ENCODE measurements around the gene BRPF1.

The BRPF1 gene

GRCh38 chr3:9739181-9739580 is 7.6 kb downstream of the BRPF1 start:
- DNase-seq: no peak

- no peak for DNase-seq
Observed at GRCh38 chr3:9742560-9742959, 11.0 kb downstream of the BRPF1 start.

- no peak for DNase-seq
Observed at GRCh38 chr3:9743548-9743947, 12.0 kb downstream of the BRPF1 start.

GRCh38 chr3:9744162-9744561 is 12.6 kb downstream of the BRPF1 start:
- no peak for DNase-seq

GRCh38 chr3:9745521-9745920 is 14.0 kb downstream of the BRPF1 start:
- no peak for DNase-seq

GRCh38 chr3:9746330-9746729 is 14.8 kb downstream of the BRPF1 start:
- DNase-seq: peak; percentile 71

- DNase-seq: no peak
Observed at GRCh38 chr3:9747267-9747666, 15.7 kb downstream of the BRPF1 start.

GRCh38 chr3:9748031-9748430 is 16.5 kb downstream of the BRPF1 start:
- no peak for DNase-seq

- DNase-seq: no peak
Observed at GRCh38 chr3:9749296-9749644, 17.7 kb downstream of the BRPF1 start.

GRCh38 chr3:9749645-9750555 is 18.4 kb downstream of the BRPF1 start, which contains the start of gene OGG1:
Gene OGG1, plus strand, starts transcription at chr3:9749952. Its CDS starts 335 bp downstream, at chr3:9750287.
- peak; percentile 99 for DNase-seq

GRCh38 chr3:9750556-9751411 is 19.2 kb downstream of the BRPF1 start:
- DNase-seq: no peak

- no peak for DNase-seq
Observed at GRCh38 chr3:9754678-9755077, 23.1 kb downstream of the BRPF1 start.

- DNase-seq: no peak
Observed at GRCh38 chr3:9757427-9757826, 25.9 kb downstream of the BRPF1 start.

- DNase-seq: no peak
Observed at GRCh38 chr3:9760779-9761505, 29.4 kb downstream of the BRPF1 start.

- DNase-seq: no peak
Observed at GRCh38 chr3:9761919-9762318, 30.4 kb downstream of the BRPF1 start.

GRCh38 chr3:9762871-9763270 is 31.3 kb downstream of the BRPF1 start:
- DNase-seq: no peak

- no peak for DNase-seq
Observed at GRCh38 chr3:9765865-9766264, 34.3 kb downstream of the BRPF1 start.

GRCh38 chr3:9767418-9767817 is 35.9 kb downstream of the BRPF1 start:
- DNase-seq: no peak

GRCh38 chr3:9768141-9768775 is 36.7 kb downstream of the BRPF1 start:
- no peak for DNase-seq

- DNase-seq: no peak
Observed at GRCh38 chr3:9769012-9769411, 37.5 kb downstream of the BRPF1 start.

- peak; percentile 74 for DNase-seq
Observed at GRCh38 chr3:9769426-9770275, 38.1 kb downstream of the BRPF1 start, which contains the start of gene CAMK1. Gene CAMK1, minus strand, starts transcription at chr3:9769947. Its CDS starts 2,198 bp downstream, at chr3:9767749.

All from fibroblast of skin of scalp (primary cell).